GM20431 (cell line): ENCODE results near the gene ASPN.

Source experiments
- in situ Hi-C: fragments of 300-500 bp; cut with MseI, MboI; formaldehyde crosslinking; loops from one replicate; pipeline ENCODE4 v1.15.0; 2020; ENCODE audit warnings: low sequenced_read_pairs; ENCODE audit not compliant: unreplicated experiment

The ASPN gene

DNA sequence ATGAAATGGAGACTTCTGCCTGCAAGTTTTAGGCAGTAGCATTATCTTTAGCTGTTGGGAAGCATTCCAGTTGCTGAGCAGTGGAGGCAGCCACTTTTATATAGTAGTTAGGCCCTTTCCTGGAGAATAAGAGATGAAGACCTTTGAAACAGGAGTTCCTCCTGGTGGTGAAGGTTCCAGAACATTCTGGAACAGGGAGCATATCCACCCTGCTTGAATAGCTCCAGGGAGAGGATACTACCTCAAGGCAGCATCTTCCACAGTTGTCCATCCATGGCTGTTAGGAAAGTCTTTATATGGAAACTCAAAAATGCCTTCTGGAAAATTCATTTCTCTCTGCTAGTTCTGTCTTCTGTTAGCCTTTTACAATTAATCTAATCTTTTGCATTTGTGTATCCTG is 3.0 kb downstream of the ASPN start:
- in situ Hi-C loops, result no loop called here

DNA sequence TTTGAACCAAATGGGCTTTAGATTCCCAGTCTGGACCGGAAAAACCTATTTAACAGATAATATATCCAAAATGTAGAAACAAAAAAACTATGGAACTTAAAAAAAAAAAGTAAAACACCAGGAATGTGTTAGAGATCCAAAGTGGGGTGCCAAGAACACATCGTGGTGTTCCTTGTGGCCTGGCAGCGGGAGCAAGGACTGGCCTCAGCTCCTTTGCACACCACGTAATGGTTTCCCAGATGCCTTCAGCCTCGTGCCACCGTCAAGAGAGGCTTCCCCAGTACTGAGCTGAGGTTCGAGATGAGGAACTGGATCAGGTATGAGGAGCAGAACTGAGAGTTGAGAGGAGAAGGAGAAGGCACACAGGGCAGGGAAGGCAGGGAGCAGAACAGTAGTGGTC is 3.5 kb downstream of the ASPN start:
- in situ Hi-C loops, result no loop called here

DNA sequence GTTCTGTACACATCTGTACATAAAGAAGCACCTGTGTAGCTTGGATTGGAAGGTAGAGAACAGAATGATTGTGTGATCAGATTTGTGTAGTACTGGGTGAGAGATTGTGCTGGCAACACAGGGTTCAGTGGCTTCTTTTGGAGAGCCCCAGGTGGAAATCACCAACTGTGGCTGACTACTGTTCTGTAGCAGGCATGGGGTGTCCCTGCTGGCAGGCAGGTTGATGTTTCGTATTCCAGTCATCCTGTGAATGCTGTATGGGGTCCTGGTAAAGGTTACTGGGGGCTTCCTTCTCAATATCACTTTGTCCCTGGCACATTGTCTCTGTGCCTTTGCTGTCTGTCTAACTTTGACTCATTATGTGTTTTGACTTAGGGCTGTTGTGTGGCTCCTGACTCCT is 5.3 kb downstream of the ASPN start:
- in situ Hi-C loops, result no loop called here

DNA sequence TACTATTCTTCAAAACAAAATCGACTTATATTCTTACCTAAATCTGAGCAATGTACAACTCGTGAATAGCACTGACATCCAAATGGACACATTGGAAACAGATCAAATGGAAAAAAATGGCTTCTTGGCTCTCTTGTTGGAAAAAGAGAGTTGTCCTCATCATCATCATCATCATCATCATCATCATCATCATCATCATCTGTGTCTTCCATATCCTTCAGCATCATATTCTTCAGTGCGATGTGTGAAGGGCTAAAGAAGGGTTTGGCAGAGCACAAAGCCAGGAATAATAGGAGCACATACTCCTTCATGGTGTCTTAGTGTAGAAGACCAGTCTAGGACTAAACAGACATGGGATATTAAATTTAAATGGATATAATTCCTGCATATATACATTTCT is 7.7 kb downstream of the ASPN start:
- in situ Hi-C loops, result no loop called here

DNA sequence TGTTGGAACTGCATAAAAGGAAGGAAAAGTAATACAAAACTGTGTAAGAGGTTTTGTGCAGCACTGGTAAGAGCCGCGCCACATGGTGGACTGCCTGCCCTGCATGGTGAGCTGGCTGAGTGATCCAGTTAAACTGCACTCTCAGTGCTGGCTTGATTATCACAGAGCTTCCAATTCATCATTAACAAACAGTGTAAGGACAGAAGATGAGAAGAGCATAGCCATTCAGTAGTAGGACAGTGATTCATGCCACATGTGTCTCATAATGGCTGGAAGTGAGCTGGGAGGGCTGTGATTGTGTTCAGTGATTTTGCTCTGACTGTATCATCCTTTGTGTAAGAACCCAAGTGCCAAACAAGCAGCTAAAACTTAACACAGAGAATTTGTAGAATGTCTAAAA is 14.1 kb downstream of the ASPN start:
- in situ Hi-C loops, result no loop called here

DNA sequence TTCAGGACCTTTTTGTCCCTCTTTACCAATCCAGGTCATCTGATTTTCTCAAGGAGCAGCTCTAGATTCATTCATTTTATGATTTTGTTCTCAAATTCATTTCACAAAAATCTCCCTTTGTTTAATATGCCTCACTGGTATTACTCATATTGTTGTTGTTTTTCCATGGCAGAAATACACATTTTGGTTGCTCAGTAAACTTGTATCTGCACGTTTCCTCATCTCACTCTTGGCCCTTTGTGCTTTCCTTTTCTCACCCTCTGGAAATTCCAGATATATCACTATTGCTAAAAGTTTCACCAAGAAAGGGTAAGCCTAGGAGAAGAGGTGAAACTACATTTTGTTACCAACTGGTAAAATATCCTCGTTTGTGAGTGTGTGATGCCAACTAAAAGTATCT is 14.8 kb downstream of the ASPN start:
- in situ Hi-C loops, result no loop called here

DNA sequence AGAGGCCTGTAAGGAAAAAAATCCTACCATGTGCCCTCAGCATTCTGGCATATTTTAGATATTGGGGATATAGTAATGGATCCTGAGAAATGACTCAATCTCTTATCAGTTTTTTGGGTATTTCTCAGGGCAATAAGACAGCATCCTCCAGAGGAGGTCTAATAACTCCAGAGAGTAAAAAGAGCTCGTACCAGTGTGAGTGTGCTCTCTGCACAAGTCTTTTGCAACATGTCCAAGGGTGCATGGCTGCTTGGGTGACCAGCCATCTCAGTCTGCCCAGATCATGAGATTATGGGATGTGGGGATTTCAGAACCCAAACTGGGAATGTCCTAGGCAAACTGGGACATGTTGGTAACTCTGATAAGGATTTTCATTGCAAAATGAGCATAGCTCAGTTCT is 15.3 kb downstream of the ASPN start:
- in situ Hi-C loops, result no loop called here

DNA sequence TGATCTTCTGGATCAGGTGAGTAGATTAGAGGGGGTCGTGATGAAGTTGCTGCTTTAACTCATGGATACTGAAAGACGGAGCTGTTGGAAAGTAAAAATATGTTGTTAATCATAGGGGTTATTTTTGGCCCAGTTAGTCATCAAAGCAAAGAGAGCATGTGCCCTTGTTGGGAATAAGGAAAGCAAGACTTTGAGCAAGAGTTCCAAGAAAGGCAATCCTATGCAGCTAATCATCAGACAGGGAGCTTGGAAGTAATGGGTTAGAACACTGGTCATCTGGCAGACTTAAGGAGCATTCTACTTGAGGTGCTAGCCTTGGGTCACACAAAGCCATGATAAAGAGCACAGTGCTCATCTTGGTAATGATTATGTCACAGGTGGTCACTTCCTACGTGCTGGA is 18.3 kb downstream of the ASPN start:
- in situ Hi-C loops, result no loop called here

DNA sequence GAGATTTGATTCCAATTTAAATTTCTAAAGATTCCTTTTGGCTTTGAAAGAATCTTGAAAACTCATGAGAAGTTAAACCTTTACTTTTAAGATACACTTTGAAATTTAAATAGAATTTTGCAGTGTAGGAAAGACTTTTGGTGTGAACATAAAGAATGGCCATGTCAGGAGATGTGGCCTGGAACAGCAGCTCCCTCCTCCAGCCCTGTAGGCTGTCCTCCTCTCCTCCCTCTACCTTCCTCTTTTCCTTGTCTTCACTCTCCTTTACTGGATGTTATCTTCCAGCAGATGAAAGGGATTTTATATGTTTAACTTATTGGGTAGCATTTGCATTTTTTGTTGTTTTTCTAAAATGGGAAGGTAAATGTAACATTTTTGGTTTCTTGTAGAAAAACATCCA is 18.9 kb downstream of the ASPN start:
- in situ Hi-C loops, result no loop called here

DNA sequence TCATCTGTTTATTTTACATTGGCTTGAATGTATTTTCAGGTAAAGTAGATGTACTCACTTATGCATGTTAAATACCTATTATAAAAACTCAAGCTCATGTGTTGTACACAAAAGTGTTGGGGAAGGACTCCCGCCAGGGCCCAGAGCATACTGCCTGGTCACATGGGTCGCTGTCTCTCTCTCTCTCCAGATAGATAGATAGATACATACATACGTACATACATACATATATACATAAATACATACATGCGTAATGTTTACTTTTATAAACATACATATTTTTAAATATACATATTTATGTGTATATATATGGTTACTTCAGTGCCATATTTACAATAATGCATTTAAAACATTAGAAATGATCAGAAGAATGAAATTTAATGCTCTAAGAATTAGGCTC is 24.7 kb downstream of the ASPN start:
- in situ Hi-C loops, result no loop called here

DNA sequence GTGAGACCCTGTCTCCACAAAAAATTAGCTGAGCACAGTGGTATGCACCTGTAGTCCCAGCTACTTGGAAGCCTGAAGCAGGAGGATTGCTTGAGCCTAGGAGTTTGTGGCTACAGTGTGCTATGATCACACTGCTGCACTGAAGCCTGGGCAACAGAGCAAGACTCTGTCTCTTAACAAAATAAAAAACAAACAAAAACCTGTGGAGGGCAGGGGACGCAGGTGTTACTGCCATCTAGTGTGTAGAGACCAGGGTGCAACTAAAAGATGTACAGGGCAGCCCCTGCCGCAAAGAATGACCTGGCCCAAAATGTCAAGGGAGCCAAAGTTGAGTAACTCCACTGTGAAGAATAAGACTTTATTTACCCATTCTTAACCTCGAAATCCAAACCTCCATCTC is 27.1 kb downstream of the ASPN start:
- in situ Hi-C loops, result no loop called here

DNA sequence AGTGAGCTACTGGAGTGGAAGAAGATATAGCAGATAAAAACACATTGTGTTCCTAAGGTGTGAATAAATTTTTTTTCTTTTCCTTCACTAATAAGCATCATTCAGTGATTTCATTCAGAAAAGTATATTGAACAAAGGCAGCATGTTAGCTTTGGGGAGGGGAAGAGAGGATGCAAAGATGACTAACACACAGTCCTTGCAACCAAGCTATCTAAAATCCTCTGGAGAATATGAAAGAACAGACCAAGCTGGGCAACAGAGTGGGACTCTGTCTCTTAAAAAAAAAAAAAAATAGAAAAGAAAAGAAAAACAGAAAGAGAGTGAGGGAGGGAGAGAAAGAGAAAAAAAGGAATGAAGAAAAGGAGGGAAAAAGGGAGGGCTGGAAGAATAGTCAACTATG is 35.8 kb downstream of the ASPN start:
- in situ Hi-C loops, result no loop called here

DNA sequence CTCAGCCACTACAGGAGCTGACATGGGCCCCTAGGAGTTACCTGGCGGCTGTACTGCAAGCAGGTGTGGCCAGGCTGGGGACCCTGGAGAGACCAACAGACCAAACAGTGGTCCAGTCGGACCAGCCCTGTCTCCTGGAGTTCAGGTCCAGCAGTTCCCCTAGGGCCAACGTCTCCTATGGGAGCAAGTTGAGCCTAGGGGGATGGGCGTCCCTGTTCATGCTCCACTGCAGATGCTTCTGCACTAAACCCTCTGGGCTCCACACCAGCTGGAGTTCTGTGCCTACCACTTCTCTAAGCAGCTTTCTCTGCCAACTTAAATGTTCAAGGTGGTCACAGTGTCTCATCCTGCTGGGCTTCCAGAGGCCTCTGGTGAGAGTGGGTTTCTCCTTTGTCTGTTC is 37.5 kb downstream of the ASPN start:
- in situ Hi-C loops, result no loop called here

DNA sequence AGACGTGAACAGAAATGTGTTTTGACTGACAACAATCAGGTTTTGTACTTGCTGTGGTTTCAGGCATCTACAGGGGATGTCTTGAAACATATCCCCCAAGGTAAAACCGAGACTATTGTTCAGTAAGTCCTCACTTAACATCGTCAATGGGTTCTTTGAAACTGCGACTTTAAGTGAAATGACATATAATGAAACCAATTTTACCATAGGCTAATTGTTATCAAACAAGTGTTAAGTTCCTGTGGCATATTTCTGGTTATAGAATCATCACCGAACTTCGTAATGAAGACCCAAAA is 41.6 kb downstream of the ASPN start:
- in situ Hi-C loops, result no loop called here

DNA sequence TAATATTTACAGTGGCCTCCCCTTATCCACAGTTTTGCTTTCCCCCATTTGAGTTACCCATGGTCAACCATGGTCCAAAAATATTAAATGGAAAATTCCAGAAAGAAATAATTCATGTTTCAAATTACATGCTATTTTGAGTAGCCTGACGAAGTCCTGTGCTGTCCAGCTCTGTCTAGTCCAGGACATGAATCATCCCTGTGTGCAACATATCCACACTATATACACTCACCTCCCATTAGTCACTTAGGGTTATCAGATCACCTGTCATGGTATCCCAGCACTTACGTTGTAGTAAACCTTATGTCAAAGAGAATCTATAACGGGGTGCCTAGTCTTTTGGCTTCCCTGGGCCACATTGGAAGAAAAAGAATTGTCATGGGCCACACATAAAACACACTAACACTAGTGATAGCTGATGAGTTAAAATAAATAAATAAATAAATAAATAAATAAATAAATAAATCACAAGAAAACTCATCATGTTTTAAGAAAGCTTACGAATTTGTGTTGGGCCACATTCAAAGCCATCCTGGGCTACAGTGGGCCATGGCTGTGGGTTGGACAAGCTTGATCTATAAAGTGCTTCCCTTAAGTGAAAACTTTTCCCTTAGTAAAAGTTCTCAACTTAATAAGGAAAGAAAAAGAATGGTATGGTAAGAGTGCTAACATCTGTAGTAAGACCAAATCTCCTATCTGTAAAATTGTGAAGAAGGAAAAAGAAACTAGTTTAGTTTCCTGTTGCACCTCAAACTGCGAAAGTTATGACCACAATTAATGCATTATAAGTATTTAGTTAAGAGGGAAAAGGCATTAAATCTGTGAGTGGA is 42.2 kb downstream of the ASPN start:
- in situ Hi-C loops, result no loop called here

DNA sequence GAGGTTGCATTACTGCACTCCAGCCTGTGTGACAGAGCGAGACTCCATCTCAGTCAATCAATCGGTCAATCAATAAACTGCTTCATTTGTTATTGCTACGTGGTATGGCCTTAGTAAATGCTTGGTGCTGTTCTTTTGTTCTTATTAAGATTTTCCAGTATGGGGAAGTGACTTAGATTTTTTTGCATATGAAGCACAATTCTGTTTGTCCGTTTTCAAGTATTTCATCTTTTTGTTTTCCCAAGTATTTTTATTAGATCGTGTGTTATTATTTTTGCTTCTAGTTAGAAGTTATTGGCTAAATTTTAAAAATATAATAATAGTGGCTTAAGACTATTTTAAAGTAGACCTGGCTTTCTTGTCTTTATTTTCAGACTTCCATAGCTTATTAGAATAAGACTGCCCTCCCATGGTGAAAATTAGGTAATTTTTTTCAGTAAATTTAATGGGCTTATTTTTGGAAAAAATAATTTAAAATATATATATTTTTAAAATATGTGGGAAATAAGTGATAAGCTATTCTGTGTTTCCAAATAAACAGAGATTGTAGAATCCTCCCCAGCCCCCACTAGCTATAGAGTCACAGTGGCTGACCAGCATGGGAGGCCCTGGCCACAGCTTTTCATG is 43.3 kb downstream of the ASPN start:
- in situ Hi-C loops, result no loop called here

DNA sequence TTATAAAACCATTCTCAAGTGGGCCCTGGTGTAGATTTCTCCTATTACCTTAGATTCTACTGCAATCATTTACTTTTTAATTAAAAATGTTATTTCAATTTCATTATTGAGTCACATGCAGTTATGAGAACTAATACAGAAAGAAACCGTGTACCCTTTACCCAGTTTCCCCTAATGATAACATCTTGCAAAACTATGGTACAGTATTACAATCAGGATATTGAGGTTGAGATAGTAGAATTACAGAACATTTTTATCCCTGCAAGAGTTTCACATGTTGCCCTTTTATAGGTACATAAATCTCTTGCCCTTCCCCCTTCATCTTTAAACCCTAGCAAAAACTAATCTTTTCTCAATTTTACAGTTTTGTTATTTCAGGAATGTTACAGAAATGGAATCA is 47.0 kb downstream of the ASPN start:
- in situ Hi-C loops, result no loop called here

DNA sequence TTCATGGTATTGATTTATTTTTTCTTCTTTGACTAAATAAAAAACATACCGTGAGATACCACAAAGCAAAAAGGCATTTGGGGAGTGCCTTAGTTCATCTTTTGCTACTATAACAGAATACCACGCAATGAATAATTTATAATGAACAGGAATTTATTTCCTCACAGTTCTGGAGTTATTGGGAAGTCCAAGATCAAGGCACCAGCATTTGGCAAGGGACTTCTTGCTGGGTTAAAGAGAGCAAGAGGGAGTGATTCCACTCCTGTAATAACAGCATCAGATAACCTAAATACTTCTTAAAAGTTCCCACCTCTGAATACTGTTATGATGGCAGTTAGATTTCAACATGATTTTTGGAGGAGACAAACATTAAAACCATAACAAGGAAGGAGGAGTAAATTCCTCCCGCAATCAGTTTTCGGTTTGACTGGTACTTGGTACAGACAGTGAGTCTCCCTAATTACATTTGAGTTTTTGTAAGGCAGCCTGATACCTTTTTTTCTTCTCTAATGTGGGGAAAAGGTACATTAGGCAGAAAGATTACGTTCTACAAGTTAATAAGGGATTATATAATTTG is 49.2 kb downstream of the ASPN start:
- in situ Hi-C loops, result no loop called here

DNA sequence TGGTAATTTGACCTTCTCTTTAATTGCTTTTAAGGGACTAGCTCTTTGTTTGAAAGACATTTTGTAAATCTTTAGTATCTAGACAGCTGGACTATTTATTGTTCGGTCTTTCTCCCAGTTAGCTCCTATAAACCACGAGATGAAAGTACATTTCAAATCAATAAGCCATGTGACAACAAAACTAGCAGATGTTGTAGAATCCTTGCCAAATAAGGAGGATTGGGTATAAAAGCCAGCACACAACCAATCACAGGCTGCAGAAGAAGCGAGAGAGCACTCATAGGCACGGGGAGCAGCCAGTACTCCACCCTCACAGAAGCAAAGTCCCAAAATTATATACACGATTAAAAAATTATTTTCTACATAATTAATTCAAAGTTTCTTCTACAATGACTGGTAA is 50.0 kb downstream of the ASPN start:
- in situ Hi-C loops, result no loop called here

DNA sequence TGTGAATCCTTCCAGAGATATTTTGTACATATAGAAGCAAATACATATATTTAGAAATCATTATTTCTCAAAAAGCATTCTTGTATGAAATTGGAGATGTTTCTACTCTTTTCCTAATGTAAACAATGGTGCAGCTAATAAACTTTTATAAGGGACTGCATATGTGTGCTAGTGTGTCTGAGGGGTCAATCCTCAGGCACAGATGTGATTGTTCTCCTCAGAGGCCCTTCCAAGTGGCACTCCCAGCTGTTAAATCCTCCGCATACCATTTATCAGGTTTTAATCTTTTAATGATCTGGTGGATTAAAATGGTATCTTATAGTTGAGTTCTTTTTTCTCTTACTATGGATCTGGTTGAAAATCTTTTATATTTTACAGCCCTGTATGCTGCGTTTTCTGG is 52.5 kb downstream of the ASPN start:
- in situ Hi-C loops, result no loop called here

DNA sequence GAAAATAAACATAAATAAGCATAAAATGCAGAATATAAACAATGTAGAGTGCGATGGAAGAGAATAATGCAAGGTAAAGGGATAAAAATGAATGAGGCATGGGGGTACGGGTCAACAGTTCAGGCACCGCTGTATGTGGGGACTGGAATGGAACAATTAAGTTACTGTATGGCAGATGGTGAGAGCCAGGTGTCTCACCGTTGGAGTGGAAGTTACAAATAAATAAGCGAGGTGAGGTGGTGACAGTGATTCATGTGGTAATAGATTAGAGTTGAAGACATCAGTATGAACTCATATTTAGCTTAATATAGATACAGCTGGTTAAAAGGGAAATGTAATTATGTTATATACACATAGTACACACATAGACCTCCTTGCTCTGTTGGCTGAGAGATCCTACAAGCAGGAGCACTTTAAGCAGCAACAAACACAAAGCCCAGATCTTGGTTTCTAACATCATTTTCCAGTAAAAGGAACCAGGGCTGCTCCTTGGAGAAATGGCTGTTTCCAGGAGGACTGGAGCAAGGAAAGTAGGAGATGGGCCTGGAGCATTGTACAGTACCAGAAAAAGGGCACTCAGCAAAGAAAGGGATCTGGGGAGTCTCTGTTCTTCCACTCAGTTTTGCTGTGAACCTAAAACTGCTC is 55.7 kb downstream of the ASPN start:
- in situ Hi-C loops, result no loop called here
